IMR-90 (cell line): Measurements from ENCODE around the gene SPP1. TPM values are rescaled to one million over a fixed set of nuclear protein-coding genes. Genes with fewer than 3 reads are reported as not detected.

Experiments used
- ATAC-seq: fragments of 200-7000 bp; cut with Tn5 transposase; 2 replicates; pipeline ENCODE4 v1.9.1; 2020; ENCODE audit warnings: low read depth, mild to moderate bottlenecking, moderate library complexity
- BruUV-seq: library from RNA; stranded (reverse); fragments of 400-500 nt; replicated peaks from 2 replicates; lab custom pipeline; 2021; lab: Mats Ljungman, UMichigan
- CTCF ChIA-PET: fragments of 300-600 bp; formaldehyde crosslinking; extraction: SDS; loops from one replicate; lab custom pipeline; 2021; ENCODE audit warnings: antibody characterized with exemption; lab: Yijun Ruan, JAX
- POLR2A ChIA-PET: fragments of 300-600 bp; sonication (Branson Sonifier 250); formaldehyde crosslinking; loops from one replicate; lab custom pipeline; 2022; ENCODE audit warnings: antibody characterized with exemption; ENCODE audit not compliant: unreplicated experiment; lab: Charles Lee
- DNase-seq: peaks from one replicate; pipeline ENCODE4 v3.0.0; 2013
- H2AFZ ChIP-seq: replicated peaks from 2 replicates; pipeline ENCODE3; 2013; ENCODE audit warnings: low read length, mild to moderate bottlenecking; ENCODE audit not compliant: poor library complexity
- H2AK5ac ChIP-seq: 2 replicates; pipeline ENCODE4 v1.6.1; 2013; ENCODE audit warnings: low read depth, low read length, inconsistent platforms
- H2AK9ac ChIP-seq: replicated peaks from 2 replicates; pipeline ENCODE3; 2013; ENCODE audit warnings: mild to moderate bottlenecking, low read depth, low read length, moderate library complexity; ENCODE audit not compliant: poor library complexity
- H2BK120ac ChIP-seq: 2 replicates; pipeline ENCODE4 v1.6.1; 2013; ENCODE audit warnings: low read depth, low read length, inconsistent platforms
- H2BK15ac ChIP-seq: 3 replicates; pipeline ENCODE4 v1.6.1; 2013; ENCODE audit warnings: low read depth, low read length, inconsistent platforms
- H2BK20ac ChIP-seq: 2 replicates; pipeline ENCODE4 v1.6.1; 2013; ENCODE audit warnings: low read depth, mild to moderate bottlenecking, inconsistent platforms, low read length, moderate library complexity
- H2BK5ac ChIP-seq: 2 replicates; pipeline ENCODE4 v1.6.1; 2013; ENCODE audit warnings: mild to moderate bottlenecking, low read depth, low read length, inconsistent platforms; ENCODE audit not compliant: poor library complexity, severe bottlenecking
- H3K14ac ChIP-seq: replicated peaks from 2 replicates; pipeline ENCODE4 v1.6.1; 2013; ENCODE audit warnings: low read depth, low read length, inconsistent platforms
- H3K18ac ChIP-seq: 2 replicates; pipeline ENCODE4 v1.6.1; 2013; ENCODE audit warnings: low read depth, low read length, control low read depth
- H3K23ac ChIP-seq: 2 replicates; pipeline ENCODE4 v1.6.1; 2013; ENCODE audit warnings: low read depth, low read length, inconsistent platforms
- H3K27ac ChIP-seq: 2 replicates; pipeline ENCODE4 v1.5.1; 2013; ENCODE audit warnings: mild to moderate bottlenecking, control low read depth, low read length; ENCODE audit not compliant: insufficient read depth
- H3K27me3 ChIP-seq: 2 replicates; pipeline ENCODE4 v1.6.1; 2013; ENCODE audit warnings: low read length; ENCODE audit not compliant: control insufficient read depth, insufficient read depth
- H3K36me3 ChIP-seq: 2 replicates; pipeline ENCODE4 v1.6.1; 2013; ENCODE audit warnings: low read length, mixed read lengths; ENCODE audit not compliant: control insufficient read depth, insufficient read depth
- H3K4ac ChIP-seq: 2 replicates; pipeline ENCODE4 v1.6.1; 2013; ENCODE audit warnings: low read depth, low read length, inconsistent platforms
- H3K4me1 ChIP-seq: 2 replicates; pipeline ENCODE4 v1.6.1; 2013; ENCODE audit warnings: low read length, mixed read lengths; ENCODE audit not compliant: control insufficient read depth, insufficient read depth
- H3K4me2 ChIP-seq: 2 replicates; pipeline ENCODE4 v1.6.1; 2013; ENCODE audit warnings: low read depth, mild to moderate bottlenecking, control low read depth, low read length, moderate library complexity
- H3K4me3 ChIP-seq: 2 replicates; pipeline ENCODE4 v1.5.1; 2013; ENCODE audit warnings: low read depth, mild to moderate bottlenecking, control low read depth, low read length, moderate library complexity; ENCODE audit not compliant: insufficient read depth
- H3K56ac ChIP-seq: 2 replicates; pipeline ENCODE4 v1.6.1; 2013; ENCODE audit warnings: low read length, inconsistent platforms; ENCODE audit not compliant: insufficient read depth; ENCODE audit errors: extremely low read depth
- H3K79me1 ChIP-seq, 2 experiments: 2 replicates each; pipeline ENCODE4 v1.6.1; 2013; ENCODE audit warnings: low read length in 2 of 2, inconsistent platforms in 1 of 2, low read depth in 1 of 2
- H3K9ac ChIP-seq: 2 replicates; pipeline ENCODE4 v1.6.1; 2013; ENCODE audit warnings: low read depth, low read length, control low read depth
- H3K9me1 ChIP-seq: 2 replicates; pipeline ENCODE4 v1.6.1; 2013; ENCODE audit warnings: low read length, inconsistent platforms; ENCODE audit not compliant: insufficient read depth
- H3K9me3 ChIP-seq: 2 replicates; pipeline ENCODE4 v1.6.1; 2013; ENCODE audit warnings: low read length; ENCODE audit not compliant: control insufficient read depth, insufficient read depth
- H4K20me1 ChIP-seq: 2 replicates; pipeline ENCODE4 v1.6.1; 2013; ENCODE audit warnings: low read length, inconsistent platforms; ENCODE audit not compliant: insufficient read depth
- H4K5ac ChIP-seq: 2 replicates; pipeline ENCODE4 v1.6.1; 2013; ENCODE audit warnings: mild to moderate bottlenecking, low read depth, low read length, control low read depth
- H4K8ac ChIP-seq, 2 experiments: 2 replicates each; pipeline ENCODE4 v1.6.1; 2013; ENCODE audit warnings: low read depth in 2 of 2, low read length in 2 of 2, control low read depth in 1 of 2, inconsistent platforms in 1 of 2
- H4K91ac ChIP-seq: 2 replicates; pipeline ENCODE4 v1.6.1; 2013; ENCODE audit warnings: low read depth, low read length, inconsistent platforms; ENCODE audit not compliant: insufficient read depth
- BHLHE40 ChIP-seq: fragments of 150-350 bp; IDR thresholded peaks from 2 replicates; pipeline ENCODE4 v1.6.1; 2016; ENCODE audit warnings: mild to moderate bottlenecking, low read depth, low read length
- MAZ ChIP-seq: IDR thresholded peaks from 2 replicates; pipeline ENCODE4 v1.6.1; 2012; ENCODE audit warnings: low read depth, mild to moderate bottlenecking, low read length, improper control_type of control experiment, moderate library complexity, borderline replicate concordance
- SMC3 ChIP-seq: fragments of 150-350 bp; IDR thresholded peaks from 2 replicates; pipeline ENCODE4 v1.6.1; 2016; ENCODE audit warnings: low read depth, mild to moderate bottlenecking, antibody characterized with exemption, low read length, moderate library complexity
- USF2 ChIP-seq: fragments of 150-350 bp; IDR thresholded peaks from 2 replicates; pipeline ENCODE4 v1.6.1; 2017; ENCODE audit warnings: mild to moderate bottlenecking, antibody characterized with exemption, low read length, low read depth
- WGBS, 2 experiments: methylation state at CpG; one replicate each; pipeline versions ENCODE4 v1.1.5 to v1.1.7; 2013; ENCODE audit warnings: missing lambda C conversion rate in 2 of 2; ENCODE audit not compliant: insufficient read length in 1 of 2; ENCODE audit errors: extremely low coverage in 2 of 2; 5-methylcytosine and 5-hydroxymethylcytosine counted together
- dilution Hi-C: fragments of 300-500 bp; cut with HindIII; formaldehyde crosslinking; loops from one replicate; pipeline ENCODE4 v1.14.3; 2018; ENCODE audit warnings: low sequenced_read_pairs; ENCODE audit not compliant: unreplicated experiment
- in situ Hi-C: fragments of 300-500 bp; cut with MboI; formaldehyde crosslinking; loops from 3 replicates; pipeline ENCODE4 v1.14.3; 2019; ENCODE audit warnings: low sequenced_read_pairs, inconsistent platforms, mixed read lengths
- intact Hi-C: fragments of 100-400 bp; cut with micrococcal nuclease; formaldehyde crosslinking; loops from 2 replicates; pipeline ENCODE4 v1.10.0; 2022
- polyA plus RNA-seq, 3 experiments: library from polyadenylated mRNA; depleted of rRNA; stranded (reverse); fragments of >200 nt; gene quantifications; 2 replicates each; pipeline ENCODE4 v1.2.3, GENCODE V29; 2012; ENCODE audit warnings: low replicate concordance in 1 of 3
- total RNA-seq: library from RNA; depleted of rRNA; stranded (reverse); fragments of >200 nt; gene quantifications from 2 replicates; pipeline ENCODE4 v1.2.3, GENCODE V29; 2012

SPP1 gene
- total and polyA plus RNA-seq, 2 of the 4 experiments (the other 2 are of a cell fraction), result 0.18 to 0.50 TPM

- in situ Hi-C loops, result no loop called here
- H4K20me1 ChIP-seq, result no peaks in the 10 kb centered on the region
Observed at GRCh38 chr4:87957061-87957460, 18.5 kb upstream of the SPP1 start.

More at GRCh38 chr4:87957061-87957460, 18.5 kb upstream of the SPP1 start:
- Histone ChIP-seq H4K5ac (no peak overlapping the region), H2AFZ (no peak overlapping the region), H3K23ac (no peak overlapping the region), H2BK120ac (no peak overlapping the region), H3K4ac (no peak overlapping the region), H2BK15ac (no peak overlapping the region), H3K9ac (no peak overlapping the region), H4K8ac (no peak overlapping the region), H3K4me1 (no peaks in the 10 kb centered on the region), H3K79me1 (no peaks in the 10 kb centered on the region), H3K4me2 (no peak overlapping the region), H3K18ac (no peak overlapping the region), H3K9me1 (no peaks in the 10 kb centered on the region), H3K14ac (no peak overlapping the region), H2AK5ac (no peak overlapping the region), H2BK20ac (no peak overlapping the region), H3K36me3 (no peaks in the 10 kb centered on the region), H4K91ac (no peak overlapping the region), H3K9me3 (no peaks in the 10 kb centered on the region), H2AK9ac (no peak overlapping the region), H3K27me3 (no peaks in the 10 kb centered on the region; the same call in 1 of the 2 replicates), H3K56ac (no peak overlapping the region), H3K27ac (no peak overlapping the region), H3K4me3 (no peak overlapping the region), H2BK5ac (no peak overlapping the region)
- ChIA-PET POLR2A (no interaction called here), CTCF (interaction anchor here (0.9 kb wide), 1 partner anchor 17 kb away, joined by 5 read pairs; no protein-coding TSS in a partner anchor)
- no peak for TF ChIP-seq BHLHE40
- no peak for TF ChIP-seq SMC3
- no peak for TF ChIP-seq MAZ
- TF ChIP-seq USF2, result no peak
- dilution Hi-C loops, result no loop called here
- WGBS, 2 experiments, result no CpG with 5 or more reads among the region's 1 CpG
- BruUV-seq, result no TSS peak
- ATAC-seq, result no peak
- intact Hi-C loops, result loop anchor here (10.0 kb wide), 1 partner anchor 1728 kb away; no protein-coding TSS in a partner anchor
- no peak for DNase-seq
